ENCODE data around the gene VWA5A.

The VWA5A gene

GRCh38 chr11:124114942-124115781, at the start of gene VWA5A:
TSS of gene VWA5A (plus strand) at chr11:124115450. CDS start at chr11:124117512, 2,062 bp downstream.
- peak; percentile 18 to 62 (median 40) for DNase-seq

DNA sequence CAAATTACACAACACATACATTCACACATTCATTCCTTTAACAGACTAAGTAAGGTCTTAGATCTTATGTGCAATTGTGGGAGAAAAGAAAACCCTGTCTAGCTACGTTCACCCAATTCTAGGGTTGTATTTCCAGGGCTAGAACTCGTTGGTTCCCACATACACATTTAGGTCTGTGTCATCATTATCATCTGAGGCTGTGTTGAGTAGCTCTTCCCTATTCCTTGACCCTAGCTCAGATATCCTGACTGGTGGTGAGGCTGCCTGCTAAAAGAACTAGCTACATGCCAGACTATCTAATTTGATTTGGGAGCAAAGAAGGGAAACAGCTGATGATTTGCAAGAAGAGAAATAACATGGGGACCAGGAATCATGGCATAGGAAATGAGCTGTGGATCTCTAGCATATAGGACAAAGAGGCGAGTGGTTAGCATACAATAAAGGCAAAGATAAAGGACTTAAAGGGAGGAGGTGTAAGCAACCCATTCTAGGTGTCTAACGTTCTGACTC, 46.6 kb upstream of the VWA5A start:
- DNase-seq, result no peak

GRCh38 chr11:124069429-124070401, 45.5 kb upstream of the VWA5A start:
- peak in 1 of 4 experiments; percentile 17 for DNase-seq

DNA sequence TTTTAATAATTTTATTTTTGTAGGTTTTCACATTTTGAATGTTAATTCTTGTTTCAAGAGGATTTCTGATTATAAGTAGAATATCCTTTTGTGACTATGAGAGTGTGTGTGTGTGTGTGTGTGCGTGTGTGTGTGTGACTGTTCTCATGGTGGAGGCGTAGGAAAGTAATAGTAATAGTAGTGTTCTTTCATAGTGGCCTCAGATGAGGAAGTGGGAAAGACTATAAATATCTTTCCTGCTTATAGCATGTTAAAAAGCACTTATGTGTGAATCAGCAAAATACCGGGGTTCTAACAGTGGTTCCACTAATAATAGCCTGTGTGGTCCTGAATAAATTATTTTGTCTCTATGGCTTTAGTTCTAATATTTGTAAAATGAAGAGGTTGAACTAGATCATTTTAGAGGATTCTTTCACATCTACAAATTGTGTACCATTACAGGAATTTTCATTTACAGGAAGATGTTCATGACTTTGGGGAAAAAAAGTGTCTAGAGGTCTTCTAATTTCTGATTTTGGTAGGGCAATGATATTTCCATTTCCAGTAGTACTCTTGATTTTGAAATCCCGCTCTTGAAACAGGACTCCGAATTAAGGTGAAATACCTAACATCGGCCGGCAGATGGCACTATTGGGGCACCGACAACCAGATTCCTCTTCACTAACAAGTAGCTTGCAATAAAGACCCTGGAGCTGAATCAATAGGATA, 44.2 kb upstream of the VWA5A start:
- peak in 3 of 4 experiments; percentile 26 to 51 (median 38) for DNase-seq

DNA sequence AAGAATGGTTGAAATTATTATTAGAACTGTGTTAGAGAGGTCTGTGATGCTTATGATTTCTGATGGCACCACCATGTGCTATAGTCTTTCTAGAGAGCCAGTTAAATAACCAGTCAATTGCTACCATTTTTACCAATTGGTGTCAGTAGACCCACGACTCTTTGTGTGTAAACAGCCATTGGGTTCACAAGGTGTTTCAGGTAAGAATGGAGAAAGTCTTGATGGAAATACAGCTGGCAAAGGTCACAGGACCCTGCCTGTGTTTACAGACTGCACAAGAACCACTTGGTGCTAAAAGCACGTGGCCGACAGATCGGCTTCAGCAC, 43.7 kb upstream of the VWA5A start:
- no peak for DNase-seq

DNA sequence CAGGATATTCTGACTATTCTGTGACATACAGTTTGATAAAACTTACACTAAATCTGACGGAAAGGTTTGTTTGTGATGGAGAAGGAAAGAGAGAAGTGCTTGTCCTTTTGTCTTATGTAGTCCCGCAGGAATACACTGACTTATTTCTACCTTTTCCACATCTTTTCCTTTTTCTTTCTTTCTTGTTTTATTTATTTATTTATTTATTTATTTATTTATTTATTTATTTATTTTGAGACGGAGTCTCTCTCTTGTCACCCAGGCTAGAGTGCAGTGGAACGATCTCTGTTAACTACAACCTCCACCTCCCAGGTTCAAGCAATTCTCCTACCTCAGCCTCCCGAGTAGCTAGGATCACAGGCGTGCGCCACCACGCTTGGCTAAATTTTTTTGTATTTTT, 43.1 kb upstream of the VWA5A start:
- no peak for DNase-seq

DNA sequence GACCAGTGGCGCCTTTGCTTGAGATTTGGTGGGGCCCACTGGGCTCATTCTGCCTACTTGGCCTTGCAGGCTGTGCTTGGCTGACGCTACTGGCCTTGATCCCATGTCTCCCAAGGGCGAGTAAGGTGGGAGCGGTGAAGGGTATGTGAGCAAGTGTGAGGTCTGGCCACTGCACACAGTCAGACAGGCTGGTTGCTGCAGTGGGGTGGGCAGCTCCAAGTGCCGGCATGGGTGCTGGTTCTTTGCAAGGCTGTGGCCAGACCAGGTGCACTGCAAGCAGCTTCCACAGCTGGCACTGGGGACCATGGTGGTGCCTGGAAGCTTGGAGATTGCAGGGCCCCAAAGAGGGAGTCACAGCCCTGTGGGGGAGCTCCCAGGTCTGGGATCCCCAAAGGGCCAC, 40.7 kb upstream of the VWA5A start:
- no peak for DNase-seq

DNA sequence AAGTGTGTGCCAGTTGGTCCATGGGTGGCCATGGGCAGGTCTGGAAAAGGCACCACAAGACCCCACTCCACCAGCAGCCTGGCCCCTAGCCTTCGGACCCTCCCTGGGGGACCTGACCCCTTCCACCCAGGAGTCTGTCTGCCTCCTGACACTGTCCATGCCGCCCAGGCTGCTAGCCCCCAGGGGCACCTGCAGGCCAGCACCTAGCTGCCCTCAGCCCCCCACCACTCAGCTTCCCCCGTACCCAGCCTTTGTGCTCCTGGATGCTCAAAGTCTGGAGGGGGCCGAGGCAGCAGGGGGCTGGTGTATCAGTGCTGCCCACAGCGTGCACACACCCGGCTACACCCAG, 39.8 kb upstream of the VWA5A start:
- DNase-seq, result no peak

DNA sequence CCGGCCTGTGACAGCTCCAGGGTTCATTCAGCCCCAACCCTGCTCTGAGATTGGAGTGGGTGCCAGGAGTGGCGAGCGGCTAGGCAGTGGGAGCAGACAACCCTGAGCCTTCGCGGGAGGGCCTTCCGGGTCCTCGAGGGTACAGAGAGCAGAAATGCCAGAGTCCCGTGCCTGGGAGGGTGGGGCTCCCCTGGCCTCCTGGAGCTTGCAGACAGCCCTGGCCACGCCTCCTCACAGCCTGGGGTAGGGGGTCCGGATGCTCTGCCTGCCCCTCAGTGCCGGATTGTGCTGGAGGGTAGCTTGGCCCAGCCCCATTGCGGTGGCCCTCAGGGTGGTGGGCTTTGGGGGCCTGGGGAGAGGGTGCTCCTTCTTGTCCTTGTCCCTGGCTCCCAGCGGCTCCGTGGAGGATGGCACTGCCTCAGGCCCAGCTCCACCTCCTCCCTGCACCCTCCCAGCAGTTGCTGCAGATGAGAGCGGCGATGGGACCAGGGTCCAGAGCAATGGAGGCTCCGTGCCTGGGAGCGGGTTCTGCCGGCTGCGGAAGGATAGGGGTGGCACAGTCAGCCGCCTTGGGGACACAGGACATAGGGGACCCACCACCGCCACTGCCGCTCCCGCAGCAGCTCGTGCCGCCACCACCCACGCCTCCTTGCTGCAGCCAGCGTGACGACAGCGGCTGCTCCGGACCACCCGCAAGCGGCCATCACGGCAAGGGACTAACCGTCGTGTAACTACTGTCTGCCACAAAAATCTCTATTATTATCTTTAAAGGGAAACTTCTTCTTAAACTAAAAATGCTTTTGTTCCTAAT, 39.2 kb upstream of the VWA5A start:
- DNase-seq, result no peak

DNA sequence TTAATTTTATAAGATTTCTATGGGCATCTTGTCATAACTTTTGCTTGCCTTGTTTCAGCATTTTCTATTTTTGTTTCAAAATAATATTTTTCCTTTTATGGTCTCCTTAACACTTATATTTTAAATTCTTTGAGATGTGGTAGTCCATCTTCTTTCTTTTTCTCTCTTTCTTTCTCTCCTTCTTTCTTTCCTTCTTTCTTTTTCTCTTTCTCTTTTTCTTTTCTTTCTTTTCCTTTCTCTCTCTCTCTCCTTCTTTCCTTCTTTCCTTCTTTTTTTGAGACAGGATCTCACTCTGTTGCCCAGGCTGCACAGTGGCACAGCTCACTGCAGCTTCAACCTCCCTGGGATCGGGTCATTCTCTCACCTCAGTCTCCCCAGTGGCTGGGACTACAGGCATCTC, 38.0 kb upstream of the VWA5A start:
- DNase-seq, result no peak

DNA sequence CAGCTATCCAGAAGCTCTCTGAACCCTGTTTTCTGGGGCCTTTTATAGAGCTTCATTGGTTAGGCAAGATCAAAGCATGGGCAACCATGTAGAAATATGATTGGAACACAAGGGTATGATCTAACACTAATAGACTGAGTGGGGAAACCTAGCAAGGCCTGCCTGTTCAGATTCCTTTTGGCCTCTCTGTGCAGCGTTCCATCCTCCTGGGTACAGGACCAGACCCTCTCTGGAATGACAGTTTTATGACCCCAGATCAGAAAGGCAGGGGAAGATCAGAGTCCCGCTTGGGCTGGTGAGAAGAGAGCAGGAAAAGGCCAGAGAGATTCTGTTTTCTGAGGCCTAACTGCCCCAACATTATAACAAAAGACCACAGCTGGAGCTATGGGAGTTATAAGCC, 36.7 kb upstream of the VWA5A start:
- DNase-seq, result no peak

- DNase-seq, result no peak
These were observed 35.5 kb upstream of the VWA5A start for GRCh38 chr11:124079631-124080326.

- DNase-seq, result no peak
These were observed 34.8 kb upstream of the VWA5A start for GRCh38 chr11:124080327-124081001.

DNA sequence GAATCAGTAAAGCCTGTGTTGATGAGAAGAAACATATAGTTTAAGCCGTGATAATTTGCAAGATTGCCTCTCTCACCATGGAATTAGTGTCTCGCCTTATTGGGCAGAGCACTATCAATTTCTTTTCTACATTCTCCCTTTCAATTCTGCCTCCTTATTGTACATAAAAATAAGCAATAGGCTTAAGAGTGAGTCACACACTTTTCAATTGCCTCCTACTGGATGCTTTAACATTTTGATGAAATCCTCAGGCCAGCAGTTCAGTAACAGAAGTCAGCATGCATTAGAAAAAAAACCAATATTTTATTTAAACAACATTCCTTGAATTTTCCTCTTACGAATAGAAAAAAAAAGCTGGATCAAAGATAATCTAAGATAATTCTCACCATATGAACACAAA, 33.8 kb upstream of the VWA5A start:
- no peak for DNase-seq

- DNase-seq, result no peak
These were observed 32.9 kb upstream of the VWA5A start for GRCh38 chr11:124082371-124082770.

- DNase-seq, result no peak
These were observed 29.7 kb upstream of the VWA5A start for GRCh38 chr11:124085583-124085982.

DNA sequence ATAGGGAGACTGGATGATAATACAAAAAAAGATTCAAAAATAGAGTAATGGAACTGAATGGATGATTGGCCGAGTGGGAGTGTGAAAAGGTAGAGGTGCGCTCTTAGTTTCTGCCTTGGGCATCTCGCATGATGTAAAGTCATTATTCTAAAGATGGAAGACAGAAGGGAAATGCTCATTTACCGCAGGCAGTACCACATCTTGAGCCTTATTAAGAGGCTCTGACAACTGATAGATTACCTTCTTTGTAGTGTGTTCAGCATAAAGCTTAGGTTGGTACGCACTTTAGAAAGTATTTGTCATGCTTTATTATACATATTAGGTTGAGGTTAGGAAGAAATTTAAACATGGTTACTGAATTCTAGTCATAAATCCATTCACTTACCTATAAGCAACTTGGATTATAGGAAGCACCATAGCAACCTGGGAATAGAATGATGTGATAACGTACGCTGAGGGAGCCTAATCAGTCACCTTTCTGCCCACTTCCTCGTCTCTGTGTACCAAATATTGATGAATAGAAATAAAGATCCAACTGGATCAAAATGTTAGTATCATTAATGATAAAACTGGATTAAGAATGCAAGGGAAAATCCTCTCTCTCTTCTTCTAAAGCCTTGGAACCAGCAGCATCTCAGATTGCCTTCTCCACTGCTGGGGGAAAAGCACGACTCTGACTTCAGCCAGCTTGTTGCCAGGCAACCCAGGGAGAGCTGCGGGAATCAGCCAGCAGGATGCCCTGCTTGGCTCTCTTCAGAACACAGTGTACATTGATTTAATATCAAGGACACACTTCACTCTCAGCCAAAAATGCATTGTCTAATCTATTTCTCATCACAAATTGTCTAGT, 29.0 kb upstream of the VWA5A start:
- no peak for DNase-seq

- no peak for DNase-seq
These were observed 24.3 kb upstream of the VWA5A start for GRCh38 chr11:124090996-124091395.

GRCh38 chr11:124093330-124093729, 21.9 kb upstream of the VWA5A start:
- DNase-seq, result no peak

- no peak for DNase-seq
These were observed 20.5 kb upstream of the VWA5A start for GRCh38 chr11:124094731-124095130.

Measured in activated naive CD4-positive, alpha-beta T cell (primary cell).